H1 (cell line): ENCODE measurements around the gene EEF1AKMT3. TPM values are rescaled to one million over a fixed set of nuclear protein-coding genes. Genes with fewer than 3 reads are reported as not detected.

Experiments used
- CTCF ChIA-PET: fragments of 300-600 bp; sonication (Branson Sonifier 250); formaldehyde crosslinking; loops from one replicate; lab custom pipeline; 2021; ENCODE audit not compliant: partially characterized antibody; lab: Charles Lee
- POLR2A ChIA-PET: fragments of 300-600 bp; sonication (Branson Sonifier 250); formaldehyde crosslinking; loops from one replicate; lab custom pipeline; 2021; ENCODE audit warnings: inconsistent platforms; ENCODE audit not compliant: partially characterized antibody; lab: Charles Lee
- DNase-seq, 2 experiments: peaks; one replicate each; pipeline versions ENCODE4 v3.0.0 to v3.0.0-alpha.2; 2010 to 2022; ENCODE audit warnings: low spot score in 2 of 2, low read depth in 1 of 2, mixed read lengths in 1 of 2
- FAIRE-seq: peaks from 2 replicates; lab custom pipeline; 2011; peaks lifted over from hg19 to GRCh38; lab: Jason Lieb, UNC
- H2AFZ ChIP-seq: 2 replicates; pipeline ENCODE4 v1.8.1; 2012; ENCODE audit warnings: low read length, inconsistent platforms
- H2AK5ac ChIP-seq: 2 replicates; pipeline ENCODE4 v1.6.1; 2013; ENCODE audit warnings: low read depth, low read length
- H2BK120ac ChIP-seq: replicated peaks from 2 replicates; pipeline ENCODE3; 2013; ENCODE audit warnings: low read depth, low read length, inconsistent platforms
- H2BK12ac ChIP-seq: 2 replicates; pipeline ENCODE4 v1.6.1; 2013; ENCODE audit warnings: low read depth, low read length
- H2BK15ac ChIP-seq: 2 replicates; pipeline ENCODE4 v1.6.1; 2013; ENCODE audit warnings: low read length
- H2BK20ac ChIP-seq: 2 replicates; pipeline ENCODE4 v1.6.1; 2013; ENCODE audit warnings: low read length
- H2BK5ac ChIP-seq: 2 replicates; pipeline ENCODE4 v1.6.1; 2013; ENCODE audit warnings: low read depth, low read length
- H3K14ac ChIP-seq: 2 replicates; pipeline ENCODE4 v1.6.1; 2013; ENCODE audit warnings: inconsistent platforms; ENCODE audit not compliant: insufficient read length
- H3K18ac ChIP-seq: 2 replicates; pipeline ENCODE4 v1.6.1; 2013; ENCODE audit warnings: low read length; ENCODE audit errors: extremely low read depth
- H3K23ac ChIP-seq: 2 replicates; pipeline ENCODE4 v1.6.1; 2013; ENCODE audit warnings: inconsistent platforms; ENCODE audit not compliant: insufficient read length
- H3K23me2 ChIP-seq: 2 replicates; pipeline ENCODE4 v1.6.1; 2013; ENCODE audit warnings: low read depth, low read length
- H3K27ac ChIP-seq: 2 replicates; pipeline ENCODE4 v1.6.1; 2011; ENCODE audit warnings: low read depth, low read length, inconsistent platforms
- H3K27me3 ChIP-seq, 4 experiments: replicated peaks in 1 of 4; 1 replicate in 1 of 4; 2 replicates in 3 of 4; pipeline versions ENCODE4 v1.6.1 to v1.8.1; 2011 to 2013; ENCODE audit warnings: low read length in 3 of 4, mild to moderate bottlenecking in 3 of 4, inconsistent platforms in 2 of 4, mixed read lengths in 2 of 4, moderate library complexity in 1 of 4; ENCODE audit not compliant: control insufficient read depth in 3 of 4, insufficient read depth in 3 of 4; ENCODE audit errors: extremely low read depth in 1 of 4
- H3K36me3 ChIP-seq, 4 experiments: 2 replicates each; pipeline versions ENCODE4 v1.6.1 to v1.8.1; 2011 to 2013; ENCODE audit warnings: mild to moderate bottlenecking in 4 of 4, low read length in 3 of 4, moderate library complexity in 2 of 4, control low read depth in 1 of 4, inconsistent platforms in 1 of 4; ENCODE audit not compliant: insufficient read depth in 4 of 4, control insufficient read depth in 2 of 4
- H3K4ac ChIP-seq: replicated peaks from 2 replicates; pipeline ENCODE3; 2013; ENCODE audit warnings: low read length, low read depth, mixed read lengths, inconsistent platforms; ENCODE audit not compliant: insufficient read length
- H3K4me1 ChIP-seq, 4 experiments: replicated peaks in 1 of 4; 1 replicate in 1 of 4; 2 replicates in 3 of 4; pipeline versions ENCODE4 v1.6.1 to v1.8.1; 2011 to 2013; ENCODE audit warnings: low read length in 3 of 4, inconsistent platforms in 2 of 4, mixed read lengths in 1 of 4; ENCODE audit not compliant: insufficient read depth in 4 of 4, control insufficient read depth in 3 of 4
- H3K4me2 ChIP-seq, 2 experiments: 2 replicates each; pipeline versions ENCODE4 v1.6.1 to v1.8.1; 2011 to 2013; ENCODE audit warnings: low read depth in 2 of 2, low read length in 2 of 2, control low read depth in 1 of 2, inconsistent platforms in 1 of 2, mild to moderate bottlenecking in 1 of 2; ENCODE audit not compliant: insufficient read depth in 1 of 2
- H3K4me3 ChIP-seq, 4 experiments: fragments of 200-600, 300-600 bp in 1 of 4; sonication (generic), shearing (Covaris generic), sonication (Bioruptor Twin) in 1 of 4; 2 replicates each; pipeline versions ENCODE4 v1.5.1 to v1.8.1; 2011 to 2016; ENCODE audit warnings: low read length in 4 of 4, low read depth in 3 of 4, control low read depth in 2 of 4, inconsistent platforms in 2 of 4, mild to moderate bottlenecking in 2 of 4, mixed read lengths in 1 of 4, moderate library complexity in 1 of 4; ENCODE audit not compliant: insufficient read depth in 2 of 4; ENCODE audit errors: extremely low read depth in 1 of 4
- H3K56ac ChIP-seq: replicated peaks from 2 replicates; pipeline ENCODE3; 2013; ENCODE audit warnings: low read depth, mild to moderate bottlenecking, mixed read lengths, low read length, inconsistent platforms; ENCODE audit not compliant: insufficient read length
- H3K79me1 ChIP-seq: 2 replicates; pipeline ENCODE4 v1.6.1; 2013; ENCODE audit warnings: low read depth, low read length, control low read depth
- H3K79me2 ChIP-seq, 2 experiments: 2 replicates each; pipeline versions ENCODE4 v1.6.1 to v1.8.1; 2012 to 2013; ENCODE audit warnings: low read length in 2 of 2, mild to moderate bottlenecking in 2 of 2, inconsistent platforms in 1 of 2; ENCODE audit not compliant: insufficient read depth in 2 of 2, control insufficient read depth in 1 of 2
- H3K9ac ChIP-seq, 4 experiments: replicated peaks in 1 of 4; 1 replicate in 1 of 4; 2 replicates in 3 of 4; pipeline versions ENCODE4 v1.6.1 to v1.8.1; 2011 to 2013; ENCODE audit warnings: low read depth in 3 of 4, low read length in 3 of 4, control low read depth in 2 of 4, mild to moderate bottlenecking in 2 of 4, moderate library complexity in 2 of 4, inconsistent platforms in 1 of 4; ENCODE audit errors: extremely low read depth in 1 of 4
- H3K9me3 ChIP-seq, 2 experiments: 2 replicates each; pipeline versions ENCODE4 v1.6.1 to v1.8.1; 2012 to 2013; ENCODE audit warnings: mild to moderate bottlenecking in 2 of 2, moderate library complexity in 2 of 2, control low read depth in 1 of 2, inconsistent platforms in 1 of 2, low read depth in 1 of 2, low read length in 1 of 2, mixed read lengths in 1 of 2; ENCODE audit not compliant: insufficient read depth in 2 of 2
- H4K20me1 ChIP-seq, 2 experiments: replicated peaks in 1 of 2; 2 replicates each; pipeline versions ENCODE3 to v1.8.1; 2011 to 2013; ENCODE audit warnings: inconsistent platforms in 2 of 2, low read length in 2 of 2, mild to moderate bottlenecking in 1 of 2; ENCODE audit not compliant: insufficient read depth in 2 of 2, control insufficient read depth in 1 of 2
- H4K5ac ChIP-seq: 2 replicates; pipeline ENCODE4 v1.6.1; 2013; ENCODE audit warnings: low read length, low read depth, mixed read lengths, inconsistent platforms; ENCODE audit not compliant: insufficient read length
- H4K8ac ChIP-seq: 2 replicates; pipeline ENCODE4 v1.8.0; 2013; ENCODE audit warnings: mild to moderate bottlenecking, moderate library complexity, low read length, inconsistent platforms; ENCODE audit not compliant: insufficient read depth; ENCODE audit errors: extremely low read depth
- H4K91ac ChIP-seq: replicated peaks from 2 replicates; pipeline ENCODE3; 2013; ENCODE audit warnings: low read length, mixed read lengths, inconsistent platforms; ENCODE audit not compliant: insufficient read length
- SIRT6 ChIP-seq: IDR thresholded peaks from one replicate; pipeline ENCODE4 v1.7.1; 2012; ENCODE audit warnings: low read length, inconsistent platforms
- SP4 ChIP-seq: IDR thresholded peaks from 2 replicates; pipeline ENCODE4 v1.6.1; 2012; ENCODE audit warnings: low read length, inconsistent platforms
- WGBS, 2 experiments: shearing (Covaris generic) in 1 of 2; methylation state at CpG; one replicate each; pipeline versions ENCODE4 v1.1.6 to v1.1.7; 2013 to 2015; ENCODE audit warnings: low lambda C conversion rate in 2 of 2, mixed read lengths in 2 of 2, inconsistent platforms in 1 of 2, low coverage in 1 of 2, missing lambda C conversion rate in 1 of 2; ENCODE audit not compliant: insufficient replicate concordance in 2 of 2, insufficient coverage in 1 of 2, insufficient read length in 1 of 2; ENCODE audit errors: extremely low coverage in 1 of 2, missing lambda C conversion rate in 1 of 2; 5-methylcytosine and 5-hydroxymethylcytosine counted together
- polyA plus RNA-seq, 7 experiments: library from polyadenylated mRNA; depleted of rRNA in 3 of 7; stranded (reverse) in 5 of 7; unstranded in 2 of 7; fragments of >200 nt in 5 of 7; fragments of 200-250 nt in 2 of 7; gene quantifications; 1 replicate in 5 of 7; 2 replicates in 1 of 7; 4 replicates in 1 of 7; pipeline versions ENCODE4 v1.2.1 to v1.2.3, GENCODE V29; 2011 to 2013; ENCODE audit warnings: missing spikeins in 2 of 7, mixed read lengths in 2 of 7
- total RNA-seq: library from RNA; stranded (reverse); fragmentation: NEBNext Ultra II Directional; extraction: Animal tissue kit (Norgen Biotek cat#: 25700); gene quantifications from 2 replicates; pipeline ENCODE4 v1.2.1, GENCODE V29; 2021

The EEF1AKMT3 gene
- total and polyA plus RNA-seq, 2 of the 8 experiments (the other 6 are each of a cell fraction or from before 2014, with no cell fraction given) = 3.1 to 4.4 TPM

DNA sequence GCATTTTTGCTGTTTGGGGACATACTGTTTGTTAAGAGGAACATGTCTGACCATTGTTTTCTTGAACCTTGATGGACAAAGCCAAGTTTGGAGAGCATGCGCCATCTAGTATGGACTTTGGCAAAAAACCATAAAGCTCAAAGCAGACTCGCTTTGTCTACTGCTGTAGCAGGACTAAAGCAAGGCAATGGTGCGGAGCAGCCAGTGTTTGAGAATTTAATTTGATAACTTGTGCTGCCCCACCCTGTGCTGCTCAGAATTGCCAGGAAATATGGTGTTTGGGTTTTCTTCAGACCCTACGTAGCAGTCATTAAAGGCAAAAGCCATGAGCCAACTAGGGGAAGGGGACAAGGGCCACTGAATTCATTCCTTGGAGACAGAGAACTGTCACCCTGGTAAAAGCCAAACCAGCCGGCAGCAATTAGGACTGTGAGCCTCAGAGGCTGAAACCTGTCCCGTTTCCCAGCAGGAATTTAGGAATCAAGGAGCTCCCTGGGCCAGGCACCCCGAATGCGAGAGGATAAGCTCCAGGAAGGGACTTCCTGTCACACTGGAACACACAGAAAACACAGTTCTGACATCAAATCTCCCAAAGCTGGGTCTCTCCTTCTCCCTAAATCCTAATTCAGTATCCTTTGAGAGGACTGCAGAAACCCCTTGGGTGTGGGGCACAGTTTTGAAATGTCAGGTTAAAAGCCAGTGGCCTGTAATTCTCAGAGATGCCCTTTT is 45.0 kb downstream of the EEF1AKMT3 start:
- TF ChIP-seq SP4 (no peak), SIRT6 (no peak)
- TF ChIP-seq, all 59 proteins: peak for 0
- DNase-seq (no peak), FAIRE-seq (no peak)
- H2BK15ac ChIP-seq = no peak overlapping the region
- 88% methylated on average over 8 of the region's 8 CpGs; no CpG with 5 or more reads in 1 of the 2 experiments for WGBS, 2 experiments
- no peaks in the 10 kb centered on the region for H3K9me3 ChIP-seq
- H3K36me3 ChIP-seq = peaks cover under 1 to 9% (median 2%) of the 10 kb centered on the region in 4 experiments; a peak in 5 of 8 replicates
- no peaks in the 10 kb centered on the region for H3K27me3 ChIP-seq
- H4K91ac ChIP-seq = no peak overlapping the region
- no peak overlapping the region for H2BK20ac ChIP-seq
- no peak overlapping the region for H3K14ac ChIP-seq
- H3K56ac ChIP-seq = no peak overlapping the region
- H4K5ac ChIP-seq = no peak overlapping the region
- no peaks in the 10 kb centered on the region for H3K79me2 ChIP-seq
- ChIA-PET POLR2A (interaction anchor here (0.8 to 9.6 kb wide), 9 partner anchors 8 to 51 kb away, joined by 3 to 71 read pairs (median 10); partner anchors contain the start of genes CTDSP2 and CYP27B1), CTCF (interaction anchor here (0.6 to 10.4 kb wide), 10 partner anchors 12 to 88 kb away, joined by 3 to 146 read pairs (median 6); partner anchors contain the start of genes CTDSP2 and TSFM)
- no peak overlapping the region for H3K4me3 ChIP-seq
- no peak overlapping the region for H3K4ac ChIP-seq
- H3K4me1 ChIP-seq = no peaks in the 10 kb centered on the region
- no peak overlapping the region for H3K4me2 ChIP-seq
- no peak overlapping the region for H3K9ac ChIP-seq
- no peaks in the 10 kb centered on the region for H3K23me2 ChIP-seq
- no peak overlapping the region for H3K18ac ChIP-seq
- H2BK5ac ChIP-seq = no peak overlapping the region
- H4K20me1 ChIP-seq = peaks cover 0 to 2% of the 10 kb centered on the region in 2 experiments
- H4K8ac ChIP-seq = no peak overlapping the region
- no peak overlapping the region for H2BK120ac ChIP-seq
- no peak overlapping the region for H3K27ac ChIP-seq
- H3K23ac ChIP-seq = no peak overlapping the region
- no peak overlapping the region for H2AFZ ChIP-seq
- no peak overlapping the region for H2BK12ac ChIP-seq
- H3K79me1 ChIP-seq = no peaks in the 10 kb centered on the region
- H2AK5ac ChIP-seq = no peak overlapping the region
